ENCODE data around the gene PDE6A.

DNA sequence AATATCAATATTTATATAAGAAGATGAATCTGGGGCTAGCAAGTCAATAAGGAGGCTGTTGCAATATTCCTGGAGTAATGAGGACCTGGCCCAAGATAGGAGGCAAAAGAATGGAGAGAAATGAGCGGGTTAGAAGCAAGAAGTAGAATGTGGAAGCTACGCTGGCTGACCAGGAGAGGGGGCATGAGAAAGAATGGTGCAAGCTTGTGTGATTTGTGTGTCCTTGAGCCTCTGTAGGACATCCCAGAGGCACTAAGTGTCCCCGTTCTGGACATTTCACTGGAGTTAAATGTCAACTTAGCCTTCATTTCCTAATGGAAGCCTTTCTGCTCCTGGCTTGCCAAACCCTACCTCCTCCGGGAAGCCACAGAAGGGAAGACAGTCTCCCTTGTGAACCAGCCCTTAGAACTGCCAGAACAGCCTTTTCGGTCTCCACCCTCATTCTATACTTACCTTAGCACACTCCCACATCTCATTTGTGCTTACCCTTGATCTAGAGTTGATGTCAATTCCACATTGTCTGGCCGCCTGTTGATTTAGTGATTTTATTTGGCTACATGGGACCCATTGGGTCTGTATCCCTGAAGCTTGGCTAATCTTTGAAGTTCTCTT lies 6.7 kb upstream of the PDE6A start:
- TF ChIP-seq POLR2A (IDR thresholded peaks at IDR 0.05; ENCODE audit: low read depth) (no peak), CTCF (IDR thresholded peaks at IDR 0.05) (no peak), POLR2AphosphoS5 (IDR thresholded peaks at IDR 0.05) (no peak), EP300 (IDR thresholded peaks at IDR 0.05) (no peak)
